ENCODE results near the gene LRP1B. TPM values are rescaled to one million over a fixed set of nuclear protein-coding genes. Genes with fewer than 3 reads are reported as not detected.
"Not testable (repeated sequence)": the region's sequence is repeated elsewhere in the genome, so short reads cannot be mapped to it uniquely, and the experiment has no call there.

Gene LRP1B
- total RNA-seq, 2 experiments from 2014 or later = not detected

DNA sequence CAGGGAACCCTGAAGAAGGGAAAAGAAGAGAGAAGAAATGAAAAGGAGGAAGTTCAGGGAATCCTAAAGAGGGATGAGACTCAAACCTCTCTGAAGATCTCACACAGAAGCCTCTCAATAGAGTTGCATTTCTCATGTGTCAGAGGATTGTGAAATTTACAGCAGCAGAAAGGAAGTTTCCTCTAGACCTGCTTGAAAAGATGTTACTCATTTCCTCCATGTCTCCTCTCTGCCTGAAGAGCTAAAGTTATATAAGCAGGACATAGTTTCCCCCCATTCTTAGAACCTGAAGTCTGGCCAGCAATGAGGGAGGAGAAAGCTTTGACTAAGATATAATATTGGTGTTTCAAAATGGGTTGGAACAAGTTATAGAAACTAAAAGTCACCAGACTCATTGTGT lies 1155.6 kb downstream of the LRP1B start:
- DNase-seq = no peak

DNA sequence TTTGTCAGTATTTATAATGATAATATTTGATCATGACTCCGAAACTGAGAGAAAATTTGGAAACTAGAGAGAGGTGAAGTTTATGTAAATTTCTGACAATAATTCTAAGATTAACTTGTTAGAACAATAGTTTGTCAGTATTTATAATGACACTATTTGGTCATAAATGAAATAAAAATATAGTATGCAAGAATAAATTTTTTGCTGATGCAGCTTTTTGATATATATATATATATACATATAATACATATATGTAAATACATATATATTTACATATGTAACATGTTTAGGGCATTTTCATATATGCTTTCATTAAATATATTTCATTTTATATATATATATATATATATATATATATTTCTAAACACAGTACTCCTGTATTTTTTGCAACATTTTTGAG lies 1158.1 kb downstream of the LRP1B start:
- Mint-ChIP-seq H3K9me3 (peaks cover 29% of the 10 kb centered on the region), H3K36me3 (no peaks in the 10 kb centered on the region), H3K4me3 (no peak overlapping the region), H3K27ac (no peak overlapping the region), H3K27me3 (no peaks in the 10 kb centered on the region), H3K4me1 (ENCODE audit: low read depth) (no peaks in the 10 kb centered on the region)
- POLR2A ChIA-PET = no interaction called here
- DNase-seq = no peak
- CTCF ChIA-PET = interaction anchor here (0.6 kb wide), 1 partner anchor 121 kb away, joined by 3 read pairs; no protein-coding TSS in a partner anchor
- intact Hi-C loops (cut with micrococcal nuclease) = no loop called here

More for the DNA sequence above, 1155.6 kb downstream of the LRP1B start:
- POLR2A ChIA-PET = no interaction called here
- Mint-ChIP-seq H3K36me3 (no peaks in the 10 kb centered on the region), H3K27ac (no peak overlapping the region), H3K4me3 (no peak overlapping the region), H3K27me3 (no peaks in the 10 kb centered on the region), H3K4me1 (ENCODE audit: low read depth) (no peaks in the 10 kb centered on the region), H3K9me3 (peaks cover 18% of the 10 kb centered on the region)
- CTCF ChIA-PET = no interaction called here
- intact Hi-C loops (cut with micrococcal nuclease) = no loop called here

- POLR2A ChIA-PET; DNase-seq; H3K4me3 Mint-ChIP-seq; H3K27me3 Mint-ChIP-seq; H3K27ac Mint-ChIP-seq; CTCF ChIA-PET; H3K4me1 Mint-ChIP-seq (ENCODE audit: low read depth); H3K36me3 Mint-ChIP-seq; intact Hi-C loops (cut with micrococcal nuclease): not testable (repeated sequence)
- H3K9me3 Mint-ChIP-seq = peaks cover 26% of the 10 kb centered on the region
These were observed 1166.5 kb downstream of the LRP1B start for GRCh38 chr2:140964324-140964723.

DNA sequence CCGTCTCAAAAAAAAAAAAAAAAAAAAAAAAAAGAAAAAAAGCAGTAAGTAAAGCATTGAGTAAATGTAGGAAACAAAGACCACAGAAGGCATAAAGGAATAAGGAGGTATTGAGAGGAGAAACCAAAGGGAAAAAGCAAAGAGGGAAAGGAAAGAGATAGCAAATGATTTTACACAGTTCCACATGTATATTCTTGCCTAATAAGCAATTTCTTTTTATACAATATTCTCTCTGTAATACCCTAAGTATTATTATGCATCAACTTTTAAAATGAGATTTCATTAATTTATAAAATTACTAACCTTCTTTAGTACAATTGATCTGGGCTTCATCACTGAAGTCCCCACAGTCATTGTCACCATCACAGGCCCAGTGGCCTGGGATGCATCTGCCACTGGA lies 1180.9 kb downstream of the LRP1B start:
- no peak overlapping the region for H3K27ac Mint-ChIP-seq
- H3K4me3 Mint-ChIP-seq = no peak overlapping the region
- ChIA-PET CTCF (no interaction called here), POLR2A (no interaction called here)
- H3K9me3 Mint-ChIP-seq = peaks cover 14% of the 10 kb centered on the region
- no peak for DNase-seq
- H3K27me3 Mint-ChIP-seq = no peaks in the 10 kb centered on the region
- H3K4me1 Mint-ChIP-seq (ENCODE audit: low read depth) = no peaks in the 10 kb centered on the region
- intact Hi-C loops (cut with micrococcal nuclease) = no loop called here
- no peaks in the 10 kb centered on the region for H3K36me3 Mint-ChIP-seq

- no peak for DNase-seq
- intact Hi-C loops (cut with micrococcal nuclease) = no loop called here
- Mint-ChIP-seq H3K27ac (no peak overlapping the region), H3K9me3 (peaks cover 22% of the 10 kb centered on the region), H3K36me3 (no peaks in the 10 kb centered on the region), H3K27me3 (no peaks in the 10 kb centered on the region), H3K4me1 (ENCODE audit: low read depth) (no peaks in the 10 kb centered on the region), H3K4me3 (no peak overlapping the region)
- ChIA-PET POLR2A (no interaction called here), CTCF (no interaction called here)
These were observed 1183.6 kb downstream of the LRP1B start for GRCh38 chr2:140947236-140947635.

- no peak for DNase-seq
- ChIA-PET POLR2A (no interaction called here), CTCF (no interaction called here)
- Mint-ChIP-seq H3K36me3 (no peaks in the 10 kb centered on the region), H3K4me1 (ENCODE audit: low read depth) (no peaks in the 10 kb centered on the region), H3K4me3 (no peak overlapping the region), H3K27me3 (no peaks in the 10 kb centered on the region), H3K27ac (no peak overlapping the region), H3K9me3 (peaks cover 33% of the 10 kb centered on the region)
- intact Hi-C loops (cut with micrococcal nuclease) = no loop called here
These were observed 1186.9 kb downstream of the LRP1B start for GRCh38 chr2:140943867-140944266.

DNA sequence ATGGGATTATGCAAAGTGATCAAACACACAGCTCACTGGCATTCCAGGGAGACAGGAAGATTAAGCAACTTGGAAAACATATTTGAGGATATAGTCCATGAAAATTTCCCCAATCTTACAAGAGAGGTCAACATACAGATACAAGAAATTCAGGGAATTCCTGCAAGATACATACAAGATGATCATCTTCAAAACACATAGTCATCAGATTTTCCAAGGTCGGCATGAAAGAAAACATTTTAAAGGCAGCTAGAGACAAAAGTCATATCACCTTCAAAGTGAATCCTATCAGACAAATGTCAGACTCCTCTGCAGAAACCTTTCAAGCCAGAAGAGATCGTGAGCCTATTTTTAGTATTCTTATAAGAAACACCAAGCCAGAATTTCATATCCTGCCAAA lies 1188.5 kb downstream of the LRP1B start:
- H3K27me3 Mint-ChIP-seq = no peaks in the 10 kb centered on the region
- no peak overlapping the region for H3K4me3 Mint-ChIP-seq

DNA sequence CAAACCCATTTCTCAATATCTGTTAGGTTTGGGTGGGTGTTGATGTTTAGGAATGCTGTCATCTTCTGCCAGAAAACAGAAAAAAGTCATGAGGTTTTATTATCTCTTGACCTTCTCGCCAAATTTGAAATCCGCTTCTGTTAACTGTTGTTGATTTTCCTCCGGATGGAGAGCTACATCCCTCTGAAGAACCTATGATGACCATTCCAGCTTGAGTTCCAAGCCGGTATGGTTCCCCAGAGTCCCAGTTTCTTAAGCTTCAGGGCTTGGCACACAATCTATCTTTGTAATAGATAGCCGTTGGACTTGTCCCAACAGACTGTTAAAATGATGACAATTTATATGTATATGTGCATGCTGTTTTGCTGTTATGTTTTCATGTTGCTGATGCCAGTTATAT lies 1201.0 kb downstream of the LRP1B start:
- no peak for DNase-seq
- H3K4me1 Mint-ChIP-seq (ENCODE audit: low read depth) = no peaks in the 10 kb centered on the region
- peaks cover 11% of the 10 kb centered on the region for H3K9me3 Mint-ChIP-seq
- ChIA-PET POLR2A (no interaction called here), CTCF (no interaction called here)
- H3K36me3 Mint-ChIP-seq = no peaks in the 10 kb centered on the region
- H3K27me3 Mint-ChIP-seq = no peaks in the 10 kb centered on the region
- intact Hi-C loops (cut with micrococcal nuclease) = no loop called here
- H3K27ac Mint-ChIP-seq = no peak overlapping the region
- no peak overlapping the region for H3K4me3 Mint-ChIP-seq

More for the DNA sequence above, 1188.5 kb downstream of the LRP1B start:
- Mint-ChIP-seq H3K4me1 (ENCODE audit: low read depth) (no peaks in the 10 kb centered on the region), H3K27ac (no peak overlapping the region), H3K9me3 (peaks cover 38% of the 10 kb centered on the region), H3K36me3 (no peaks in the 10 kb centered on the region)
- ChIA-PET POLR2A (no interaction called here), CTCF (no interaction called here)
- intact Hi-C loops (cut with micrococcal nuclease) = no loop called here
- no peak for DNase-seq

GRCh38 chr2:140918426-140918825 lies 1212.4 kb downstream of the LRP1B start:
- peaks cover 32% of the 10 kb centered on the region for H3K9me3 Mint-ChIP-seq
- H3K4me3 Mint-ChIP-seq = no peak overlapping the region
- H3K36me3 Mint-ChIP-seq = no peaks in the 10 kb centered on the region
- intact Hi-C loops (cut with micrococcal nuclease) = no loop called here
- H3K4me1 Mint-ChIP-seq (ENCODE audit: low read depth) = no peaks in the 10 kb centered on the region
- ChIA-PET POLR2A (no interaction called here), CTCF (no interaction called here)
- no peak overlapping the region for H3K27ac Mint-ChIP-seq
- DNase-seq = no peak
- no peaks in the 10 kb centered on the region for H3K27me3 Mint-ChIP-seq

GRCh38 chr2:140916410-140916809 lies 1214.4 kb downstream of the LRP1B start:
- Mint-ChIP-seq H3K9me3 (peaks cover 29% of the 10 kb centered on the region), H3K36me3 (no peaks in the 10 kb centered on the region), H3K27ac (no peak overlapping the region), H3K4me1 (ENCODE audit: low read depth) (no peaks in the 10 kb centered on the region), H3K27me3 (no peaks in the 10 kb centered on the region), H3K4me3 (no peak overlapping the region)
- CTCF ChIA-PET = no interaction called here
- POLR2A ChIA-PET = no interaction called here
- intact Hi-C loops (cut with micrococcal nuclease) = no loop called here
- DNase-seq = no peak

DNA sequence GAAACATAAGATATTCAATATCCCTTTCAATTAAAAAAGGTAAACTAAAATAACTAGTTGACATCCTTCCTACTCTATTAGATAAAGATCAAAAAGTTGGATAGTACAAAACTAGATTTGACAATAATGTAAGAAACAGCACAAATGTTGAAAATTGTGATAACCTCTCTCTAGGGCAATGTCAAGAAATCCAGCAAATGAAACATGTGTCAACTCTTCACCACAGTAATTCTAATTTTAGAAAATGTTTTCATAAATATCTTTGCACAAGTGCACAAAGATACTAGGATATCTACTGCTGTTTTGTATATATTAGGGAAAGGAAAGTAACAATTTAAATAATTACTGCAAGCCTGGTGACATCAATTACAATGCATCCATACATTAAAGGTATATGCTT lies 1220.1 kb downstream of the LRP1B start:
- no peak overlapping the region for H3K27ac Mint-ChIP-seq
- no peaks in the 10 kb centered on the region for H3K36me3 Mint-ChIP-seq
- ChIA-PET POLR2A (no interaction called here), CTCF (no interaction called here)
- H3K27me3 Mint-ChIP-seq = no peaks in the 10 kb centered on the region
- no peak overlapping the region for H3K4me3 Mint-ChIP-seq
- intact Hi-C loops (cut with micrococcal nuclease) = no loop called here
- H3K4me1 Mint-ChIP-seq (ENCODE audit: low read depth) = no peaks in the 10 kb centered on the region
- no peak for DNase-seq
- peaks cover 20% of the 10 kb centered on the region for H3K9me3 Mint-ChIP-seq

- no peak for DNase-seq
- Mint-ChIP-seq H3K27me3 (no peaks in the 10 kb centered on the region), H3K27ac (no peak overlapping the region), H3K4me3 (no peak overlapping the region), H3K36me3 (no peaks in the 10 kb centered on the region), H3K9me3 (peaks cover 19% of the 10 kb centered on the region), H3K4me1 (ENCODE audit: low read depth) (no peaks in the 10 kb centered on the region)
- POLR2A ChIA-PET = no interaction called here
- intact Hi-C loops (cut with micrococcal nuclease) = no loop called here
- CTCF ChIA-PET = no interaction called here
These were observed 1225.6 kb downstream of the LRP1B start for GRCh38 chr2:140905083-140905781.

- peaks cover 27% of the 10 kb centered on the region for H3K9me3 Mint-ChIP-seq
- no peaks in the 10 kb centered on the region for H3K36me3 Mint-ChIP-seq
- no peak overlapping the region for H3K4me3 Mint-ChIP-seq
- no peaks in the 10 kb centered on the region for H3K27me3 Mint-ChIP-seq
- CTCF ChIA-PET = no interaction called here
- no peak for DNase-seq
- intact Hi-C loops (cut with micrococcal nuclease) = no loop called here
- POLR2A ChIA-PET = no interaction called here
- H3K4me1 Mint-ChIP-seq (ENCODE audit: low read depth) = no peaks in the 10 kb centered on the region
- no peak overlapping the region for H3K27ac Mint-ChIP-seq
These were observed 1235.4 kb downstream of the LRP1B start for GRCh38 chr2:140895378-140895777.

All from activated CD4-positive, alpha-beta memory T cell treated with anti-CD3 and anti-CD28 coated beads for 36 hours (primary cell).